CD14-positive monocyte (primary cell): ENCODE measurements around the gene RPL7A. TPM values are rescaled to one million over a fixed set of nuclear protein-coding genes. Genes with fewer than 3 reads are reported as not detected.

Source experiments
- DNase-seq, 3 donors: peaks; one replicate each; pipeline ENCODE4 v3.0.0-alpha.2; 2011 to 2022
- H2AFZ ChIP-seq: 2 replicates; pipeline ENCODE4 v1.6.0; 2012; ENCODE audit warnings: mild to moderate bottlenecking, low read depth, low read length, inconsistent platforms; ENCODE audit not compliant: insufficient read depth, poor library complexity, severe bottlenecking
- H3K27ac ChIP-seq, 2 donors: 1 replicate in 1 of 2; 2 replicates in 1 of 2; pipeline ENCODE4 v1.5.1; 2012 to 2013; ENCODE audit warnings: low read length in 2 of 2, control low read depth in 1 of 2, inconsistent platforms in 1 of 2, low read depth in 1 of 2, mild to moderate bottlenecking in 1 of 2
- H3K27me3 ChIP-seq, 2 donors: one replicate each; pipeline versions ENCODE4 v1.6.0 to v1.6.1; 2011 to 2013; ENCODE audit warnings: low read length in 2 of 2; ENCODE audit not compliant: control insufficient read depth in 2 of 2, insufficient read depth in 2 of 2
- H3K36me3 ChIP-seq, 2 donors: replicated peaks in 1 of 2; 1 replicate in 1 of 2; 2 replicates in 1 of 2; pipeline versions ENCODE4 v1.5.1 to v1.6.1; 2012 to 2013; ENCODE audit warnings: low read length in 2 of 2, control low read depth in 1 of 2, inconsistent platforms in 1 of 2, mild to moderate bottlenecking in 1 of 2; ENCODE audit not compliant: insufficient read depth in 2 of 2, control insufficient read depth in 1 of 2
- H3K4me1 ChIP-seq, 2 donors: 1 replicate in 1 of 2; 2 replicates in 1 of 2; pipeline versions ENCODE4 v1.5.1 to v1.6.1; 2012 to 2013; ENCODE audit warnings: low read length in 2 of 2, control low read depth in 1 of 2, inconsistent platforms in 1 of 2, mild to moderate bottlenecking in 1 of 2, moderate library complexity in 1 of 2; ENCODE audit not compliant: insufficient read depth in 2 of 2, control insufficient read depth in 1 of 2
- H3K4me2 ChIP-seq: replicated peaks from 2 replicates; pipeline ENCODE3; 2012; ENCODE audit warnings: low read length, moderate library complexity, mild to moderate bottlenecking; ENCODE audit not compliant: poor library complexity, severe bottlenecking; ENCODE audit errors: extremely low read depth
- H3K4me3 ChIP-seq, 3 experiments: fragments of 200-600 bp in 1 of 3; sonication (generic) in 1 of 3; replicated peaks in 1 of 3; 1 replicate in 2 of 3; 2 replicates in 1 of 3; pipeline ENCODE4 v1.5.1; 2011 to 2013; ENCODE audit warnings: low read length in 3 of 3, mild to moderate bottlenecking in 3 of 3, control low read depth in 2 of 3, low read depth in 2 of 3, inconsistent platforms in 1 of 3, moderate library complexity in 1 of 3
- H3K79me2 ChIP-seq: 2 replicates; pipeline ENCODE4 v1.6.0; 2012; ENCODE audit warnings: mild to moderate bottlenecking, control low read depth, inconsistent platforms, low read length, moderate library complexity; ENCODE audit not compliant: insufficient read depth
- H3K9ac ChIP-seq: 2 replicates; pipeline ENCODE4 v1.6.0; 2017; ENCODE audit warnings: low read length, mild to moderate bottlenecking; ENCODE audit not compliant: insufficient read depth, poor library complexity, severe bottlenecking
- H3K9me3 ChIP-seq, 2 donors: replicated peaks in 1 of 2; 1 replicate in 1 of 2; 2 replicates in 1 of 2; pipeline versions ENCODE4 v1.5.1 to v1.6.1; 2012 to 2013; ENCODE audit warnings: low read length in 2 of 2, control low read depth in 1 of 2; ENCODE audit not compliant: control insufficient read depth in 1 of 2, insufficient read depth in 1 of 2
- H4K20me1 ChIP-seq: 2 replicates; pipeline ENCODE4 v1.6.0; 2012; ENCODE audit warnings: mild to moderate bottlenecking, low read length, control low read depth, moderate library complexity; ENCODE audit not compliant: insufficient read depth
- H3K27ac Mint-ChIP-seq, 7 donors: one replicate each; pipeline ENCODE4 v1.8.0; 2020; ENCODE audit warnings: mild to moderate bottlenecking in 7 of 7, mixed read lengths in 7 of 7, moderate library complexity in 6 of 7, inconsistent platforms in 2 of 7
- H3K27me3 Mint-ChIP-seq, 3 donors: one replicate each; pipeline ENCODE4 v1.8.0; 2021 to 2022; ENCODE audit warnings: low read depth in 3 of 3, mild to moderate bottlenecking in 3 of 3, mixed read lengths in 3 of 3, moderate library complexity in 3 of 3, inconsistent platforms in 1 of 3
- H3K36me3 Mint-ChIP-seq, 2 donors: one replicate each; pipeline ENCODE4 v1.8.0; 2020; ENCODE audit warnings: mixed read lengths in 2 of 2, inconsistent platforms in 1 of 2, mild to moderate bottlenecking in 1 of 2
- H3K4me1 Mint-ChIP-seq: one replicate; pipeline ENCODE4 v1.8.0; 2020; ENCODE audit warnings: mild to moderate bottlenecking, mixed read lengths
- H3K4me3 Mint-ChIP-seq, 2 donors: one replicate each; pipeline ENCODE4 v1.8.0; 2020; ENCODE audit warnings: mild to moderate bottlenecking in 2 of 2, mixed read lengths in 2 of 2, moderate library complexity in 1 of 2
- H3K9me3 Mint-ChIP-seq, 7 donors: one replicate each; pipeline ENCODE4 v1.8.0; 2020 to 2022; ENCODE audit warnings: mixed read lengths in 7 of 7, mild to moderate bottlenecking in 6 of 7, moderate library complexity in 6 of 7, inconsistent platforms in 2 of 7
- CTCF ChIP-seq: fragments of 200-600 bp; IDR thresholded peaks from one replicate; pipeline ENCODE4 v1.8.0; 2022; ENCODE audit warnings: antibody characterized with exemption, mild to moderate bottlenecking
- WGBS: methylation state at CpG from one replicate; pipeline ENCODE4 v1.1.5; 2013; ENCODE audit warnings: missing lambda C conversion rate; ENCODE audit not compliant: insufficient coverage; 5-methylcytosine and 5-hydroxymethylcytosine counted together
- intact Hi-C, 2 donors: fragments of 100-400 bp; cut with micrococcal nuclease; formaldehyde crosslinking; loops; one replicate each; pipeline versions ENCODE4 v1.15.0 to v1.15.1; 2023
- polyA plus RNA-seq, 3 donors: library from polyadenylated mRNA; depleted of rRNA in 1 of 3; unstranded in 2 of 3; stranded (reverse) in 1 of 3; fragments of 300-500 nt in 2 of 3; fragments of >200 nt in 1 of 3; fragmentation: Illumina TruSeq in 2 of 3; gene quantifications; 1 replicate in 2 of 3; 2 replicates in 1 of 3; pipeline ENCODE4 v1.2.3, GENCODE V29; 2012 to 2021

The RPL7A gene
- polyA plus RNA-seq, 3 donors = 390 to 2,322 (median 437) TPM

GRCh38 chr9:133346021-133346785 lies 1.8 kb upstream of the RPL7A start:
- no peak for DNase-seq
- H3K27me3 Mint-ChIP-seq = no peaks in the 10 kb centered on the region
- H3K4me3 ChIP-seq = peak overlapping the region in 2 of 3 experiments; percentile 96 to 100
- peaks cover 61 to 65% of the 10 kb centered on the region in 2 donors for H3K36me3 ChIP-seq
- peak overlapping the region; percentile 97 for H3K4me2 ChIP-seq
- no peaks in the 10 kb centered on the region for H3K9me3 ChIP-seq
- peak overlapping the region; percentile 99 for H3K9ac ChIP-seq
- peak overlapping the region; percentile 92 to 96 for H3K4me3 Mint-ChIP-seq
- H3K9me3 Mint-ChIP-seq = peaks cover 0 to 6% (median 0%) of the 10 kb centered on the region in 7 donors
- H3K79me2 ChIP-seq = peaks cover 47% of the 10 kb centered on the region
- peaks cover 44% of the 10 kb centered on the region for H4K20me1 ChIP-seq
- peak overlapping the region in 1 of 7 donors; percentile 54 for H3K27ac Mint-ChIP-seq
- H2AFZ ChIP-seq = no peak overlapping the region
- peak overlapping the region in 1 of 2 donors; percentile 69 for H3K27ac ChIP-seq
- peaks cover 58 to 70% of the 10 kb centered on the region in 2 donors for H3K36me3 Mint-ChIP-seq
- 85% methylated on average over 12 of the region's 15 CpGs for WGBS
- intact Hi-C loops = no loop called here
- TF ChIP-seq CTCF = no peak
- peaks cover 40 to 49% of the 10 kb centered on the region in 2 donors for H3K4me1 ChIP-seq
- H3K4me1 Mint-ChIP-seq = peaks cover 43% of the 10 kb centered on the region
- no peaks in the 10 kb centered on the region for H3K27me3 ChIP-seq

DNA sequence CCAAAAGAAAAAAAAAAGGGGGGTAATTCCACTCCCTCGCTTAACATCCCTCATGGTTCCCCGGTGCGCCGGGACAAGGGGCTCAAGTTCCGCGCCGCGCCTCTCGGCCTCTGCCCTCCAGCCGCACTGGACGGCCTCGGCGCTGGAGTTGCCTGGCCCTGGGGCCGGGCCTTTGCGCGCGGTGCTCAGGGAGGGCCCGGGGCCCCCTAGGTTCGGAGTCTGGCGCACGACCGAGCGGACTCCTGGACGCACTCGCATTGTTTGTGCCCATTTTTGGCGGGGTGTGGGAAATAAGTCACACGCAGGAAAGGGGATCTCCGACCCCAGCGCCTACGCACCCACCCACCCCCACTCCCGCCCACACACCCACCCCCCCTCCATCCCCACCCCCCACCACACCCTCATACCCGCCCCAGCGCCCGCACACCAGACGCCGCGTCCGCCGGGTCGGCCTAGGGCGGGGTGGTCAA lies 468 bp upstream of the RPL7A start:
- intact Hi-C loops = no loop called here
- Histone ChIP-seq H4K20me1 (peaks cover 56% of the 10 kb centered on the region), H3K9ac (peak overlapping the region; percentile 99), H3K4me2 (peak overlapping the region; percentile 97), H3K4me3 (peak overlapping the region; percentile 92 to 100 (median 96)), H3K79me2 (peaks cover 42% of the 10 kb centered on the region), H3K27ac (peak overlapping the region; percentile 87 to 98), H3K4me1 (peaks cover 26 to 35% of the 10 kb centered on the region in 2 donors), H3K9me3 (no peaks in the 10 kb centered on the region), H2AFZ (peak overlapping the region; percentile 99), H3K36me3 (peaks cover 74 to 76% of the 10 kb centered on the region in 2 donors), H3K27me3 (no peaks in the 10 kb centered on the region)
- peak overlapping the region in 5 of 7 donors; percentile 90 to 96 (median 95) for H3K27ac Mint-ChIP-seq
- DNase-seq = peak in 1 of 3 donors; percentile 40
- H3K36me3 Mint-ChIP-seq = peaks cover 68 to 77% of the 10 kb centered on the region in 2 donors
- WGBS = 0% methylated on average over 14 of the region's 41 CpGs
- no peak for TF ChIP-seq CTCF
- peaks cover 30% of the 10 kb centered on the region for H3K4me1 Mint-ChIP-seq
- peak overlapping the region; percentile 92 to 96 for H3K4me3 Mint-ChIP-seq
- no peaks in the 10 kb centered on the region for H3K27me3 Mint-ChIP-seq
- peaks cover 0 to 6% (median 0%) of the 10 kb centered on the region in 7 donors for H3K9me3 Mint-ChIP-seq
